HG02642 (cell line): ENCODE measurements around the gene CFHR1.

Experiments used
- ATAC-seq: cut with Tn5 transposase; IDR thresholded peaks from one replicate; pipeline ENCODE4 v1.9.1; 2021; ENCODE audit warnings: mild to moderate bottlenecking; ENCODE audit not compliant: unreplicated experiment, poor library complexity

The CFHR1 gene

DNA sequence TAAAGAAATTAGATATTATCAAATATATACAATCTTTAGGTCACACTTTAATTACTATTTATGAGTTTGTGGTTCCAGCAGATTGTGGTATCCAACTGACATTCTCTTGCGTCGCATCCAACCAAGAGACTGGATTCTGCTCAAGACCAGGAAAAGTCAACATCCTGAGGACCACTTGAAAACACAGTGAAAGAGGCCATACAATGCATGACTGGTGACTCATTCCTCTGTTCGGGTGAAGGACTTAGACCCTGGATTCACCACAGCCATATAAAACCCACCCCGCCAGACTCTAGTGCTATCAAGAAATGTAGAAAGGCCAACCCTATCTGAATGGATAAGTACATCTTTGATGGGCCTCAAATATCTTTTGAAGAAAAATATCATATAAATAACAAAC is 53.9 kb downstream of the CFHR1 start:
- ATAC-seq, result no peak

DNA sequence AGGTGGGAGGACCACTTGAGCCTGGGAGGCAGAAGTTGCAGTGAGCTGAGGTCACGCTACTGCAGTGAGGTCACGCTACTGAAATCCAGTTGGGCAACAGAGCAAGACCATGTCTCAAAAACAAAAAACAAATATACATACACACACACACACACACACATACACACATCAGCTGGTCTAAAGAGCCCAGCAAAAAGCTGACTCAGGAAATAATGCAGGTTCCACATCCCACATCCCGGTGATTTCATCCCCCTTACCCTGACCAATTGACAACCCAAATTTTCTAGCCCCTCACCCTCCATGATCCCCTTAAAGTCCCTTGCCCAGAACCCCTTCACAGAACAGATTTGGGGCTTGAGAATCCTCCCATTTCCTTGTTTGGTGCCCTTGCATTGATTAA is 56.4 kb downstream of the CFHR1 start:
- ATAC-seq, result no peak

DNA sequence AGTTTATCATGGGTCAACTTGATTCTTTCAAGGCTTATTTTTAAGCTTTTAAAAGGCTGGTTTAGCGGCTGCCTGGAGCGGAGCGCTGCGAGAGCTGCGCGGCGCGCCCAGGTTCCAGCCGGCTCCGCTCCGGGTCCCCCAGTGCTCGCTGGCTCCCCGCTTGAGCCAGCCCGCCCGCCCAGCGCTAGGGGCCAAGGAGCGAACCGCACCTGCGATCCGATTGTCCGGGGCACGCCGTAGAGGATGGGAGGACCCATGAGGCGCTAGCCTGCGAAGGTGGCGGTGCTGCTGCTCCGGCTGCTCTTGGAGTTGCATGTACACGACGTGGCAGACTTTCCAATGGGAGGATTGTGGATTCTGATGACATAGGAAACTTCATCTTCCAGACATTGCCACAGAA is 58.4 kb downstream of the CFHR1 start:
- no peak for ATAC-seq
